PFSK-1 (cell line): Measurements from ENCODE around the gene RAD51B.

Experiments
- POLR2AphosphoS5 ChIP-seq: IDR thresholded peaks from 2 replicates; pipeline ENCODE4 v1.6.1; 2012; ENCODE audit warnings: low read depth, mild to moderate bottlenecking, control low read depth, low read length, moderate library complexity
- TAF1 ChIP-seq: IDR thresholded peaks from 2 replicates; pipeline ENCODE4 v1.6.1; 2012; ENCODE audit warnings: low read length, control low read depth, borderline replicate concordance; ENCODE audit not compliant: insufficient read depth
- TF ChIP-seq, protein P1 (sequence below), 2 experiments: IDR thresholded peaks; 2 replicates each; pipeline versions ENCODE4 v1.6.1 to v1.8.0; 2011 to 2012; ENCODE audit warnings: low read depth in 2 of 2, low read length in 2 of 2, control low read depth in 1 of 2, inconsistent platforms in 1 of 2, mild to moderate bottlenecking in 1 of 2, moderate library complexity in 1 of 2; ENCODE audit not compliant: insufficient read depth in 1 of 2

GRCh38 chr14:68561531-68562007 is 742.0 kb downstream of the RAD51B start:
- TF ChIP-seq, protein P1, sequence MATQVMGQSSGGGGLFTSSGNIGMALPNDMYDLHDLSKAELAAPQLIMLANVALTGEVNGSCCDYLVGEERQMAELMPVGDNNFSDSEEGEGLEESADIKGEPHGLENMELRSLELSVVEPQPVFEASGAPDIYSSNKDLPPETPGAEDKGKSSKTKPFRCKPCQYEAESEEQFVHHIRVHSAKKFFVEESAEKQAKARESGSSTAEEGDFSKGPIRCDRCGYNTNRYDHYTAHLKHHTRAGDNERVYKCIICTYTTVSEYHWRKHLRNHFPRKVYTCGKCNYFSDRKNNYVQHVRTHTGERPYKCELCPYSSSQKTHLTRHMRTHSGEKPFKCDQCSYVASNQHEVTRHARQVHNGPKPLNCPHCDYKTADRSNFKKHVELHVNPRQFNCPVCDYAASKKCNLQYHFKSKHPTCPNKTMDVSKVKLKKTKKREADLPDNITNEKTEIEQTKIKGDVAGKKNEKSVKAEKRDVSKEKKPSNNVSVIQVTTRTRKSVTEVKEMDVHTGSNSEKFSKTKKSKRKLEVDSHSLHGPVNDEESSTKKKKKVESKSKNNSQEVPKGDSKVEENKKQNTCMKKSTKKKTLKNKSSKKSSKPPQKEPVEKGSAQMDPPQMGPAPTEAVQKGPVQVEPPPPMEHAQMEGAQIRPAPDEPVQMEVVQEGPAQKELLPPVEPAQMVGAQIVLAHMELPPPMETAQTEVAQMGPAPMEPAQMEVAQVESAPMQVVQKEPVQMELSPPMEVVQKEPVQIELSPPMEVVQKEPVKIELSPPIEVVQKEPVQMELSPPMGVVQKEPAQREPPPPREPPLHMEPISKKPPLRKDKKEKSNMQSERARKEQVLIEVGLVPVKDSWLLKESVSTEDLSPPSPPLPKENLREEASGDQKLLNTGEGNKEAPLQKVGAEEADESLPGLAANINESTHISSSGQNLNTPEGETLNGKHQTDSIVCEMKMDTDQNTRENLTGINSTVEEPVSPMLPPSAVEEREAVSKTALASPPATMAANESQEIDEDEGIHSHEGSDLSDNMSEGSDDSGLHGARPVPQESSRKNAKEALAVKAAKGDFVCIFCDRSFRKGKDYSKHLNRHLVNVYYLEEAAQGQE (IDR thresholded peaks at IDR 0.05; ENCODE audit: insufficient read depth in 1 of 2, low read depth in 2 of 2, low read length in 2 of 2) = no peak
- TF ChIP-seq TAF1 (no peak), POLR2AphosphoS5 (no peak)
